Lung (tissue), 12 donors: ENCODE data around the gene CMTM3. TPM values are rescaled to one million over a fixed set of nuclear protein-coding genes. Genes with fewer than 3 reads are reported as not detected.

Experiments
- ATAC-seq: fragments of 200-7000 bp; cut with Tn5 transposase; one replicate; pipeline ENCODE4 v1.9.1; 2020; ENCODE audit warnings: moderate number of reproducible peaks; ENCODE audit not compliant: insufficient read depth, low FRiP score
- DNase-seq, 3 donors: peaks; one replicate each; pipeline ENCODE4 v3.0.0-alpha.2; 2013 to 2017
- H3K27ac ChIP-seq, 2 donors: one replicate each; pipeline ENCODE4 v1.5.1; 2013; ENCODE audit warnings: mild to moderate bottlenecking in 2 of 2, moderate library complexity in 2 of 2, control low read depth in 1 of 2, inconsistent platforms in 1 of 2, low read depth in 1 of 2, low read length in 1 of 2
- H3K27me3 ChIP-seq, 3 donors: one replicate each; pipeline ENCODE4 v1.5.1; 2013; ENCODE audit warnings: low read length in 2 of 3; ENCODE audit not compliant: control insufficient read depth in 3 of 3, insufficient read depth in 3 of 3
- H3K36me3 ChIP-seq, 4 donors: one replicate each; pipeline ENCODE4 v1.5.1; 2013; ENCODE audit warnings: low read length in 4 of 4, mild to moderate bottlenecking in 1 of 4, moderate library complexity in 1 of 4; ENCODE audit not compliant: control insufficient read depth in 4 of 4, insufficient read depth in 4 of 4
- H3K4me1 ChIP-seq, 5 donors: one replicate each; pipeline ENCODE4 v1.5.1; 2013; ENCODE audit warnings: low read length in 5 of 5, mild to moderate bottlenecking in 2 of 5, moderate library complexity in 1 of 5; ENCODE audit not compliant: control insufficient read depth in 5 of 5, insufficient read depth in 5 of 5
- H3K4me3 ChIP-seq: one replicate; pipeline ENCODE4 v1.5.1; 2013; ENCODE audit warnings: mild to moderate bottlenecking, control low read depth, moderate library complexity
- H3K9ac ChIP-seq, 2 donors: one replicate each; pipeline ENCODE4 v1.5.1; 2013; ENCODE audit warnings: low read length in 2 of 2, control low read depth in 1 of 2; ENCODE audit not compliant: insufficient read depth in 1 of 2
- H3K9me3 ChIP-seq, 4 donors: one replicate each; pipeline ENCODE4 v1.5.1; 2013; ENCODE audit warnings: low read length in 3 of 4, mild to moderate bottlenecking in 1 of 4, moderate library complexity in 1 of 4; ENCODE audit not compliant: control insufficient read depth in 4 of 4, insufficient read depth in 3 of 4
- CTCF ChIP-seq: IDR thresholded peaks from 2 replicates; pipeline ENCODE4 v1.5.1; 2012; ENCODE audit warnings: mild to moderate bottlenecking; ENCODE audit errors: control extremely low read depth, extremely low read depth
- WGBS, 2 donors: extraction: QIAGEN DNeasy Blood & Tissue Kit; methylation state at CpG; one replicate each; pipeline ENCODE4 v1.1.7; 2013; 5-methylcytosine and 5-hydroxymethylcytosine counted together
- polyA plus RNA-seq, 2 donors: library from polyadenylated mRNA; stranded (reverse); fragments of 200-250 nt; gene quantifications; one replicate each; pipeline ENCODE4 v1.2.1, GENCODE V29; 2013
- total RNA-seq, 2 donors: library from RNA; depleted of rRNA in 1 of 2; stranded (reverse); fragments of >200 nt in 1 of 2; gene quantifications; one replicate each; pipeline ENCODE4 v1.2.1, GENCODE V29; 2014 to 2021
- donor health status: control.
- donor health status: control.
- donor health status: Bipolar disorder and iron deficiency.
- donor health status: healthy.
- donor health status: DM: yes; HTN: yes; CAD: no.

Gene CMTM3
- total and polyA plus RNA-seq, 4 donors, result 19.8 to 46.4 (median 31.4) TPM

GRCh38 chr16:66612422-66612821 is 7.9 kb downstream of the CMTM3 start:
- H3K36me3 ChIP-seq, result peaks cover 6 to 43% (median 28%) of the 10 kb centered on the region in 4 donors
- H3K4me3 ChIP-seq, result no peak overlapping the region
- DNase-seq (no peak), ATAC-seq (no peak)
- WGBS, 2 donors, result 87 to 88% methylated on average over 14 of the region's 14 CpGs
- H3K9ac ChIP-seq, result no peak overlapping the region
- no peaks in the 10 kb centered on the region for H3K27me3 ChIP-seq
- no peaks in the 10 kb centered on the region for H3K9me3 ChIP-seq
- no peak for TF ChIP-seq CTCF
- H3K4me1 ChIP-seq, result peaks cover 0 to 5% (median 3%) of the 10 kb centered on the region in 5 donors
- H3K27ac ChIP-seq, result no peak overlapping the region

GRCh38 chr16:66614161-66614802 is 9.8 kb downstream of the CMTM3 start:
- H3K36me3 ChIP-seq, result peaks cover 6 to 39% (median 23%) of the 10 kb centered on the region in 4 donors
- no peak overlapping the region for H3K4me3 ChIP-seq
- H3K27ac ChIP-seq, result no peak overlapping the region
- H3K27me3 ChIP-seq, result no peaks in the 10 kb centered on the region
- no peak for ATAC-seq
- no peak for TF ChIP-seq CTCF
- 87 to 93% methylated on average over 12 of the region's 12 CpGs for WGBS, 2 donors
- DNase-seq, result no peak
- no peaks in the 10 kb centered on the region for H3K9me3 ChIP-seq
- H3K9ac ChIP-seq, result no peak overlapping the region
- peaks cover 0 to 2% (median 0%) of the 10 kb centered on the region in 5 donors for H3K4me1 ChIP-seq

GRCh38 chr16:66616169-66616568 is 11.7 kb downstream of the CMTM3 start:
- WGBS, 2 donors, result 88 to 89% methylated on average over 4 of the region's 4 CpGs
- TF ChIP-seq CTCF, result no peak
- H3K9me3 ChIP-seq, result no peaks in the 10 kb centered on the region
- no peaks in the 10 kb centered on the region for H3K27me3 ChIP-seq
- H3K27ac ChIP-seq, result no peak overlapping the region
- DNase-seq, result no peak
- ATAC-seq, result no peak
- peaks cover 0 to 2% (median 0%) of the 10 kb centered on the region in 5 donors for H3K4me1 ChIP-seq
- no peak overlapping the region for H3K4me3 ChIP-seq
- peaks cover 6 to 25% (median 12%) of the 10 kb centered on the region in 4 donors for H3K36me3 ChIP-seq
- H3K9ac ChIP-seq, result no peak overlapping the region
